Endothelial cell of umbilical vein (primary cell): Measurements from ENCODE around the gene PITX2. TPM values are rescaled to one million over a fixed set of nuclear protein-coding genes. Genes with fewer than 3 reads are reported as not detected.

Experiments used
- BruUV-seq: library from RNA; stranded (reverse); fragments of 400-500 nt; replicated peaks from 2 replicates; lab custom pipeline; 2021; lab: Mats Ljungman, UMichigan
- CTCF ChIA-PET: fragments of 300-600, 350-600 bp; sonication (Branson Sonifier 250); formaldehyde crosslinking; loops from one replicate; lab custom pipeline; 2021; ENCODE audit warnings: antibody characterized with exemption, inconsistent platforms; lab: Charles Lee
- POLR2A ChIA-PET: fragments of 300-600, 350-600 bp; sonication (Branson Sonifier 250); formaldehyde crosslinking; loops from one replicate; lab custom pipeline; 2021; ENCODE audit warnings: antibody characterized with exemption, inconsistent platforms; lab: Charles Lee
- DNase-seq: peaks from one replicate; pipeline ENCODE4 v3.0.0-alpha.2; 2011; ENCODE audit warnings: low read depth, low spot score
- FAIRE-seq: peaks from 2 replicates; lab custom pipeline; 2011; peaks lifted over from hg19 to GRCh38; lab: Jason Lieb, UNC
- H2AFZ ChIP-seq: 2 replicates; pipeline ENCODE4 v1.6.0; 2012; ENCODE audit warnings: low read depth, low read length, control low read depth, inconsistent platforms
- H3K27ac ChIP-seq: 2 replicates; pipeline ENCODE4 v1.5.1; 2011; ENCODE audit warnings: low read depth, mild to moderate bottlenecking, control low read depth, low read length, moderate library complexity; ENCODE audit not compliant: insufficient read depth
- H3K27me3 ChIP-seq, 2 experiments: 2 replicates each; pipeline versions ENCODE4 v1.6.0 to v1.6.1; 2011; ENCODE audit warnings: low read length in 2 of 2, mixed read lengths in 1 of 2; ENCODE audit not compliant: control insufficient read depth in 2 of 2, insufficient read depth in 2 of 2
- H3K36me3 ChIP-seq, 2 experiments: 2 replicates in 1 of 2; 3 replicates in 1 of 2; pipeline ENCODE4 v1.5.1; 2011; ENCODE audit warnings: low read length in 2 of 2, mild to moderate bottlenecking in 1 of 2, moderate library complexity in 1 of 2; ENCODE audit not compliant: control insufficient read depth in 2 of 2, insufficient read depth in 2 of 2; ENCODE audit errors: extremely low read depth in 1 of 2
- H3K4me1 ChIP-seq: 3 replicates; pipeline ENCODE4 v1.5.1; 2011; ENCODE audit warnings: mild to moderate bottlenecking, low read length; ENCODE audit not compliant: control insufficient read depth, insufficient read depth; ENCODE audit errors: extremely low read depth
- H3K4me2 ChIP-seq: 2 replicates; pipeline ENCODE4 v1.6.1; 2011; ENCODE audit warnings: low read length, control low read depth, mixed read lengths; ENCODE audit not compliant: insufficient read depth
- H3K4me3 ChIP-seq, 3 experiments: fragments of 200-600 bp in 1 of 3; sonication (generic), shearing (Covaris generic) in 1 of 3; replicated peaks in 1 of 3; 2 replicates each; pipeline ENCODE4 v1.5.1; 2011 to 2016; ENCODE audit warnings: control low read depth in 3 of 3, low read length in 3 of 3, mild to moderate bottlenecking in 2 of 3, inconsistent platforms in 1 of 3, low read depth in 1 of 3, moderate library complexity in 1 of 3; ENCODE audit not compliant: insufficient read depth in 1 of 3
- H3K79me2 ChIP-seq: 2 replicates; pipeline ENCODE4 v1.6.0; 2012; ENCODE audit warnings: low read length, inconsistent platforms; ENCODE audit not compliant: control insufficient read depth, insufficient read depth
- H3K9ac ChIP-seq: replicated peaks from 2 replicates; pipeline ENCODE3; 2011; ENCODE audit warnings: low read length, control low read depth; ENCODE audit not compliant: insufficient read depth; ENCODE audit errors: extremely low read depth
- H3K9me1 ChIP-seq: replicated peaks from 3 replicates; pipeline ENCODE4 v1.6.0; 2011; ENCODE audit warnings: mild to moderate bottlenecking, low read length; ENCODE audit not compliant: control insufficient read depth, insufficient read depth; ENCODE audit errors: extremely low read depth
- H3K9me3 ChIP-seq: replicated peaks from 2 replicates; pipeline ENCODE4 v1.5.1; 2012; ENCODE audit warnings: low read length, inconsistent platforms; ENCODE audit not compliant: control insufficient read depth, insufficient read depth
- H4K20me1 ChIP-seq: replicated peaks from 2 replicates; pipeline ENCODE3; 2011; ENCODE audit warnings: mild to moderate bottlenecking, low read length; ENCODE audit not compliant: control insufficient read depth, insufficient read depth; ENCODE audit errors: extremely low read depth
- CTCF ChIP-seq, 2 donors: IDR thresholded peaks; 1 replicate in 1 of 2; 2 replicates in 1 of 2; pipeline ENCODE4 v1.5.1; 2011; ENCODE audit warnings: low read length in 2 of 2, mild to moderate bottlenecking in 2 of 2, moderate library complexity in 2 of 2, control low read depth in 1 of 2, inconsistent platforms in 1 of 2, low read depth in 1 of 2; ENCODE audit not compliant: insufficient read depth in 1 of 2; ENCODE audit errors: extremely low read depth in 1 of 2
- EZH2 ChIP-seq: IDR thresholded peaks from 2 replicates; pipeline ENCODE4 v1.6.1; 2012; ENCODE audit warnings: borderline replicate concordance, low read depth, mild to moderate bottlenecking, moderate library complexity, low read length, inconsistent platforms; ENCODE audit not compliant: severe bottlenecking
- FOS ChIP-seq: IDR thresholded peaks from 2 replicates; pipeline ENCODE4 v1.6.1; 2011; ENCODE audit warnings: mild to moderate bottlenecking, low read length, moderate library complexity, borderline replicate concordance; ENCODE audit not compliant: insufficient read depth
- JUN ChIP-seq: IDR thresholded peaks from 2 replicates; pipeline ENCODE4 v1.6.1; 2011; ENCODE audit warnings: borderline replicate concordance, low read depth; ENCODE audit not compliant: insufficient read length, insufficient read depth
- POLR2A ChIP-seq: IDR thresholded peaks from 2 replicates; pipeline ENCODE4 v1.6.1; 2012; ENCODE audit warnings: low read depth, mild to moderate bottlenecking, control low read depth, low read length
- POLR2AphosphoS5 ChIP-seq: IDR thresholded peaks from 2 replicates; pipeline ENCODE4 v1.6.1; 2012; ENCODE audit warnings: low read depth, mild to moderate bottlenecking, control low read depth, low read length, moderate library complexity; ENCODE audit not compliant: insufficient read depth
- dilution Hi-C: fragments of 300-500 bp; cut with MboI; formaldehyde crosslinking; loops from one replicate; pipeline ENCODE4 v1.15.0; 2019; ENCODE audit warnings: low sequenced_read_pairs; ENCODE audit not compliant: extremely low pct_ligation_motif_present
- intact Hi-C: fragments of 100-400 bp; cut with micrococcal nuclease; formaldehyde crosslinking; loops from one replicate; pipeline ENCODE4 v1.10.0; 2022
- polyA plus RNA-seq, 4 experiments: library from polyadenylated mRNA; depleted of rRNA in 3 of 4; stranded (reverse) in 3 of 4; unstranded in 1 of 4; fragments of >200 nt; gene quantifications; 2 replicates each; pipeline versions ENCODE4 v1.2.1 to v1.2.3, GENCODE V29; 2011 to 2012; ENCODE audit warnings: missing spikeins in 1 of 4
- total RNA-seq: library from RNA; stranded (reverse); gene quantifications from 2 replicates; pipeline ENCODE4 v1.2.3, GENCODE V29; 2021

The PITX2 gene
- total and polyA plus RNA-seq, 2 donors (not counting 3 experiments of a cell fraction or from before 2014, with no cell fraction given) = 0.04 to 0.31 TPM

GRCh38 chr4:110671679-110672078, 48.8 kb upstream of the PITX2 start:
- intact Hi-C loops (no loop called here), dilution Hi-C loops (no loop called here)
- H3K9ac ChIP-seq = no peak overlapping the region
- ChIA-PET CTCF (no interaction called here), POLR2A (no interaction called here)
- H3K27me3 ChIP-seq = no peaks in the 10 kb centered on the region
- no peak overlapping the region for H3K4me3 ChIP-seq
- no peaks in the 10 kb centered on the region for H3K36me3 ChIP-seq
- H3K79me2 ChIP-seq = no peaks in the 10 kb centered on the region
- no TSS peak for BruUV-seq
- H3K4me1 ChIP-seq = no peaks in the 10 kb centered on the region
- TF ChIP-seq JUN (no peak), POLR2A (no peak), CTCF (IDR thresholded peaks at IDR 0.05; ENCODE audit: extremely low read depth in 1 of 2, insufficient read depth in 1 of 2, low read depth in 1 of 2, low read length in 2 of 2) (no peak), FOS (no peak), POLR2AphosphoS5 (no peak), EZH2 (no peak)
- H3K9me3 ChIP-seq = no peaks in the 10 kb centered on the region
- DNase-seq (no peak), FAIRE-seq (no peak)
- no peak overlapping the region for H3K27ac ChIP-seq
- no peaks in the 10 kb centered on the region for H3K9me1 ChIP-seq
- H4K20me1 ChIP-seq = no peaks in the 10 kb centered on the region
- H2AFZ ChIP-seq = no peak overlapping the region
- H3K4me2 ChIP-seq = no peak overlapping the region

DNA sequence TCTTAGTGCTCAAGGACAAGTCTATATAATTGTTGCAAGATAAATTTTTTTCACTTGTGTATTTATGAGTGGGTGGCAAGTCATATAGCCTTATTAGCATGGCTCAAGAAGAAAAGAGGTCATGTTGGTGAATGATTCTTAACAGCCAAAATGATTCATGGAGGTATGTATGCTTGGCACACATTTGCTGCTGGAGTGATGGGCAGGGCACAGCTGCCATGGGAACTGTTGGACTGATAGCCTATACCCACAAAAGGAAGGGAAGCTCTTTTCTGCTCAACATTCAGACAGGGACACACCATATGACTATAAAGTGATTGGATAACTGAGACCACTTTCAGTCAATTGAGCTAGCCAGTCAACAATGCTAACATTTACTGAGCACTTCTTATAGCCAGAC, 46.8 kb upstream of the PITX2 start:
- dilution Hi-C loops (no loop called here), intact Hi-C loops (no loop called here)
- no peak overlapping the region for H3K9ac ChIP-seq
- no peak overlapping the region for H3K4me2 ChIP-seq
- POLR2A ChIA-PET = interaction anchor here (0.6 kb wide), 1 partner anchor 1353 kb away, joined by 3 read pairs; no protein-coding TSS in a partner anchor
- no peak overlapping the region for H3K4me3 ChIP-seq
- DNase-seq (no peak), FAIRE-seq (no peak)
- H3K27me3 ChIP-seq = no peaks in the 10 kb centered on the region
- no peak overlapping the region for H3K27ac ChIP-seq
- no peaks in the 10 kb centered on the region for H4K20me1 ChIP-seq
- TF ChIP-seq CTCF (IDR thresholded peaks at IDR 0.05; ENCODE audit: extremely low read depth in 1 of 2, insufficient read depth in 1 of 2, low read depth in 1 of 2, low read length in 2 of 2) = no peak
- no peak overlapping the region for H2AFZ ChIP-seq
- H3K9me1 ChIP-seq = no peaks in the 10 kb centered on the region
- no peaks in the 10 kb centered on the region for H3K4me1 ChIP-seq
- CTCF ChIA-PET = no interaction called here
- no peaks in the 10 kb centered on the region for H3K79me2 ChIP-seq
- no peaks in the 10 kb centered on the region for H3K9me3 ChIP-seq
- BruUV-seq = no TSS peak
- no peaks in the 10 kb centered on the region for H3K36me3 ChIP-seq
